Testis (tissue), 3 donors: Measurements from ENCODE around the gene SLC12A3. TPM values are rescaled to one million over a fixed set of nuclear protein-coding genes. Genes with fewer than 3 reads are reported as not detected.

Experiments used
- DNase-seq: peaks from one replicate; pipeline ENCODE4 v3.0.0-alpha.2; 2019
- H3K27ac ChIP-seq, 2 donors: fragments of 200-600 bp; sonication (generic); one replicate each; pipeline ENCODE4 v1.5.1; 2019
- H3K27me3 ChIP-seq: fragments of 200-600 bp; sonication (generic); one replicate; pipeline ENCODE4 v1.5.1; 2019
- H3K36me3 ChIP-seq: fragments of 200-600 bp; sonication (generic); one replicate; pipeline ENCODE4 v1.5.1; 2017; ENCODE audit warnings: low read depth; ENCODE audit errors: missing control alignments
- H3K4me1 ChIP-seq: fragments of 200-600 bp; sonication (generic); one replicate; pipeline ENCODE4 v1.5.1; 2019
- H3K4me3 ChIP-seq, 2 donors: fragments of 200-600 bp; sonication (generic); one replicate each; pipeline ENCODE4 v1.5.1; 2017 to 2019
- H3K9me3 ChIP-seq: fragments of 200-600 bp; sonication (generic); one replicate; pipeline ENCODE4 v1.5.1; 2017
- CTCF ChIP-seq, 3 experiments: fragments of 450-650 bp in 2 of 3; fragments of 200-600 bp in 1 of 3; sonication (generic) in 1 of 3; IDR thresholded peaks; one replicate each; pipeline ENCODE4 v1.5.1; 2016 to 2019; ENCODE audit warnings: antibody characterized with exemption in 3 of 3, mild to moderate bottlenecking in 2 of 3, moderate library complexity in 1 of 3
- POLR2A ChIP-seq: fragments of 450-650 bp; IDR thresholded peaks from one replicate; pipeline ENCODE4 v1.6.1; 2017; ENCODE audit warnings: antibody characterized with exemption, mild to moderate bottlenecking, moderate library complexity
- WGBS, 2 donors: methylation state at CpG; one replicate each; pipeline ENCODE4 v1.1.5; 2018; 5-methylcytosine and 5-hydroxymethylcytosine counted together
- intact Hi-C: fragments of 100-400 bp; cut with DNase I; formaldehyde crosslinking; loops from one replicate; pipeline ENCODE4 v1.15.1; 2023; ENCODE audit warnings: low total_unique reads
- polyA plus RNA-seq: library from polyadenylated mRNA; stranded (reverse); fragments of 350-450 nt; fragmentation: Illumina TruSeq; extraction: RNeasy Lipid Tissue Mini Kit (QIAGEN cat#74804); gene quantifications from one replicate; pipeline ENCODE4 v1.2.3, GENCODE V29; 2014; ENCODE audit warnings: low read depth, low replicate concordance; ENCODE audit not compliant: insufficient read depth
- total RNA-seq, 2 donors: library from RNA; depleted of rRNA; stranded (reverse); fragments of >200 nt; gene quantifications; one replicate each; pipeline ENCODE4 v1.2.3, GENCODE V29; 2016

SLC12A3 gene
- total and polyA plus RNA-seq, 3 donors from 2014 or later, result 0.16 to 1.1 (median 0.16) TPM

GRCh38 chr16:56838622-56839337, 26.2 kb upstream of the SLC12A3 start:
- no peak overlapping the region for H3K27ac ChIP-seq
- H3K9me3 ChIP-seq, result no peaks in the 10 kb centered on the region
- no peaks in the 10 kb centered on the region for H3K4me1 ChIP-seq
- TF ChIP-seq CTCF (IDR thresholded peaks at IDR 0.05) (no peak), POLR2A (no peak)
- intact Hi-C loops, result no loop called here
- H3K4me3 ChIP-seq, result no peak overlapping the region
- no peak for DNase-seq
- 89 to 91% methylated on average over 9 of the region's 9 CpGs for WGBS, 2 donors
- H3K36me3 ChIP-seq, result no peaks in the 10 kb centered on the region
- H3K27me3 ChIP-seq, result no peaks in the 10 kb centered on the region

DNA sequence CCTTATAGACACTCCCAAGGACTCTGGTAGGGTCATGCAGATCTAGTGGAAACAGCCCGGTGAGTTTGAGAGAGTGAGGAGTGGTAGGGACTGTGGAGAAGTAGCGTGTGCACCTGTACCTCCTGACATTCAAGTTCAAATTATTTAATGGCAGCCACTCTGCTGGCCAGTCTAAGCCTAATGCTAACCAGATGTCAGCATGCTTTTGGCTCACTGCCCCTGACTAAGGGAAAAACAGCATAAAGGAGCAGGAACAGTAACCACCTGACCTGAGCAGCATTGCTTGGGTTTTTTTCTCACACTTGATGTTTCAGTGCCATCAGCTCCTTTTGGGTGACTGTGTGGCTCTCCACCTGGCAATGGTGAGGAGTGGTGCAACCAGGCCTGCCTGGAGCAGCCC, 23.8 kb upstream of the SLC12A3 start:
- DNase-seq, result no peak
- intact Hi-C loops, result loop anchor here (10.0 kb wide), 1 partner anchor 116 kb away; no protein-coding TSS in a partner anchor
- Histone ChIP-seq H3K27ac (no peak overlapping the region), H3K36me3 (no peaks in the 10 kb centered on the region), H3K4me1 (no peaks in the 10 kb centered on the region), H3K4me3 (no peak overlapping the region), H3K27me3 (no peaks in the 10 kb centered on the region), H3K9me3 (no peaks in the 10 kb centered on the region)
- TF ChIP-seq POLR2A, result no peak
- no peak for TF ChIP-seq CTCF (IDR thresholded peaks at IDR 0.05)
- 57 to 84% methylated on average over 2 of the region's 2 CpGs for WGBS, 2 donors

- no peak for TF ChIP-seq POLR2A
- no peak for TF ChIP-seq CTCF (IDR thresholded peaks at IDR 0.05)
- 94 to 96% methylated on average over 10 of the region's 10 CpGs for whole genome bisulfite sequencing, 2 donors
- intact Hi-C loops, result loop anchor here (10.0 kb wide), 1 partner anchor 117 kb away; no protein-coding TSS in a partner anchor
- no peak overlapping the region for H3K4me3 ChIP-seq
- H3K27me3 ChIP-seq, result no peaks in the 10 kb centered on the region
- H3K4me1 ChIP-seq, result no peaks in the 10 kb centered on the region
- no peaks in the 10 kb centered on the region for H3K9me3 ChIP-seq
- DNase-seq, result no peak
- H3K27ac ChIP-seq, result no peak overlapping the region
- H3K36me3 ChIP-seq, result no peaks in the 10 kb centered on the region
Measured at GRCh38 chr16:56841659-56842058, 23.3 kb upstream of the SLC12A3 start.

- Histone ChIP-seq H3K9me3 (no peaks in the 10 kb centered on the region), H3K36me3 (no peaks in the 10 kb centered on the region), H3K27me3 (no peaks in the 10 kb centered on the region), H3K27ac (no peak overlapping the region), H3K4me3 (no peak overlapping the region), H3K4me1 (peaks cover 5% of the 10 kb centered on the region)
- DNase-seq, result no peak
- intact Hi-C loops, result loop anchor here (10.0 kb wide), 1 partner anchor 117 kb away; no protein-coding TSS in a partner anchor
- TF ChIP-seq CTCF (IDR thresholded peaks at IDR 0.05), result no peak
- no peak for TF ChIP-seq POLR2A
Measured at GRCh38 chr16:56842133-56842532, 22.9 kb upstream of the SLC12A3 start.

DNA sequence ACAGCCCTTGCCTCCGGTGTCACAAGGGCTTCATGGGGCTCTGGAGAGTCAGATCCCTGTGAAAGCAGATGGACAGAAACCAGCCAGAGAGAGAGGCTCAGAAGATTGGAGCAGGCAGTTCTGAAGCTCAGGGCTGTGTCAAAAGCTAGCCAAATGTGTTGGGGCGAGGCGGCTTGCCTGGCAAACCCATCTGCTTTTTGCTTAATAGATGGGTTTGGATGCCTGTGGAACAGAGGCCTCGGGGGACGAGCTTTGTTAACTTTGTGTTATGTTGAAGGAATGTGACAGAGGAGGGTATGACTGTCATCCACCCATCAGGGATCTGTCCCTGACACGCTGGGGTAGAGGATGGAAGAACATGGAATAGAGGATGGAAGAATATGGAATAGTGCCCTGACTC, 21.0 kb upstream of the SLC12A3 start:
- intact Hi-C loops, result loop anchor here (10.0 kb wide), 1 partner anchor 119 kb away; no protein-coding TSS in a partner anchor
- Histone ChIP-seq H3K4me1 (peaks cover 21% of the 10 kb centered on the region), H3K27ac (no peak overlapping the region), H3K9me3 (no peaks in the 10 kb centered on the region), H3K36me3 (no peaks in the 10 kb centered on the region), H3K27me3 (no peaks in the 10 kb centered on the region), H3K4me3 (no peak overlapping the region)
- DNase-seq, result no peak
- TF ChIP-seq CTCF (IDR thresholded peaks at IDR 0.05), result no peak
- TF ChIP-seq POLR2A, result no peak
- 95 to 96% methylated on average over 6 of the region's 6 CpGs for WGBS, 2 donors
